Measurements from ENCODE around the gene ANGEL1. TPM values are rescaled to one million over a fixed set of nuclear protein-coding genes. Genes with fewer than 3 reads are reported as not detected.

ANGEL1 gene
- total RNA-seq, 1 experiment from 2014 or later = 9.2 TPM

GRCh38 chr14:76827696-76828296 lies 15.1 kb upstream of the ANGEL1 start:
- Histone ChIP-seq H2AFZ (ENCODE audit: low read length) (no peak overlapping the region), H3K36me3 (ENCODE audit: low read depth, low read length) (no peaks in the 10 kb centered on the region), H3K4me1 (ENCODE audit: insufficient read depth, low read length) (no peaks in the 10 kb centered on the region), H3K79me2 (ENCODE audit: low read length) (no peaks in the 10 kb centered on the region), H3F3A (ENCODE audit: low read length, unreplicated experiment) (no peaks in the 10 kb centered on the region), H3K27me3 (ENCODE audit: low read length) (peaks cover 39% of the 10 kb centered on the region), H3K4me3 (ENCODE audit: low read length) (no peak overlapping the region), H4K20me1 (ENCODE audit: low read length) (no peaks in the 10 kb centered on the region), H3K9ac (ENCODE audit: low read length) (no peak overlapping the region), H3K9me3 (ENCODE audit: low read length) (no peaks in the 10 kb centered on the region), H3K4me2 (ENCODE audit: low read length) (no peak overlapping the region), H3K9me2 (replicated peaks; ENCODE audit: low read length) (no peaks in the 10 kb centered on the region), H3K27ac (ENCODE audit: low read length) (no peak overlapping the region)
- no TSS peak for BruUV-seq (replicated peaks)
- ChIA-PET CTCF (no interaction called here), POLR2A (ENCODE audit: unreplicated experiment) (no interaction called here)
- no peak for DNase-seq
- intact Hi-C loops (cut with micrococcal nuclease) = no loop called here
- TF ChIP-seq EZH2phosphoT487 (IDR thresholded peaks at IDR 0.05; ENCODE audit: borderline replicate concordance, low read length) (no peak), CTCF (conservative IDR thresholded peaks at IDR 0.05; ENCODE audit: low read depth, low read length) (no peak), EZH2 (IDR thresholded peaks at IDR 0.05; ENCODE audit: low read length, unreplicated experiment) (no peak)
- ATAC-seq = no peak

- Histone ChIP-seq H3F3A (ENCODE audit: low read length, unreplicated experiment) (no peaks in the 10 kb centered on the region), H3K79me2 (ENCODE audit: low read length) (no peaks in the 10 kb centered on the region), H4K20me1 (ENCODE audit: low read length) (no peaks in the 10 kb centered on the region), H3K4me3 (ENCODE audit: low read length) (no peak within 1 kb of the TSS), H3K27ac (ENCODE audit: low read length) (no peak within 1 kb of the TSS), H3K27me3 (ENCODE audit: low read length) (peaks cover 34% of the 10 kb centered on the region), H3K9me3 (ENCODE audit: low read length) (no peaks in the 10 kb centered on the region), H3K9ac (ENCODE audit: low read length) (no peak within 1 kb of the TSS), H3K9me2 (replicated peaks; ENCODE audit: low read length) (no peaks in the 10 kb centered on the region), H3K4me1 (ENCODE audit: insufficient read depth, low read length) (no peaks in the 10 kb centered on the region), H3K36me3 (ENCODE audit: low read depth, low read length) (no peaks in the 10 kb centered on the region), H2AFZ (ENCODE audit: low read length) (no peak within 1 kb of the TSS), H3K4me2 (ENCODE audit: low read length) (no peak within 1 kb of the TSS)
- no peak for ATAC-seq
- ChIA-PET CTCF (no interaction called here), POLR2A (ENCODE audit: unreplicated experiment) (no interaction called here)
- no peak for TF ChIP-seq EZH2phosphoT487 (IDR thresholded peaks at IDR 0.05; ENCODE audit: borderline replicate concordance, low read length)
- TF ChIP-seq CTCF (conservative IDR thresholded peaks at IDR 0.05; ENCODE audit: low read depth, low read length) = no peak
- peak; percentile 33 for DNase-seq
- intact Hi-C loops (cut with micrococcal nuclease) = no loop called here
- no TSS peak for BruUV-seq (replicated peaks)
Observed at GRCh38 chr14:76826122-76826521, 13.4 kb upstream of the ANGEL1 start, which contains the start of gene LRRC74A. TSS of gene LRRC74A (plus strand) at chr14:76826408. CDS start at chr14:76826698, 290 bp downstream.

GRCh38 chr14:76820700-76821099 lies 8.0 kb upstream of the ANGEL1 start:
- TF ChIP-seq EZH2phosphoT487 (IDR thresholded peaks at IDR 0.05; ENCODE audit: borderline replicate concordance, low read length) (no peak), EZH2 (IDR thresholded peaks at IDR 0.05; ENCODE audit: low read length, unreplicated experiment) (no peak), CTCF (conservative IDR thresholded peaks at IDR 0.05; ENCODE audit: low read depth, low read length) (no peak)
- Histone ChIP-seq H3K4me1 (ENCODE audit: insufficient read depth, low read length) (no peaks in the 10 kb centered on the region), H3K36me3 (ENCODE audit: low read depth, low read length) (no peaks in the 10 kb centered on the region), H3K4me3 (ENCODE audit: low read length) (no peak overlapping the region), H3K27ac (ENCODE audit: low read length) (no peak overlapping the region), H3K9ac (ENCODE audit: low read length) (no peak overlapping the region), H3K9me2 (replicated peaks; ENCODE audit: low read length) (no peaks in the 10 kb centered on the region), H2AFZ (ENCODE audit: low read length) (no peak overlapping the region), H3K79me2 (ENCODE audit: low read length) (no peaks in the 10 kb centered on the region), H3K27me3 (ENCODE audit: low read length) (peaks cover 57% of the 10 kb centered on the region), H3F3A (ENCODE audit: low read length, unreplicated experiment) (no peaks in the 10 kb centered on the region), H3K4me2 (ENCODE audit: low read length) (no peak overlapping the region), H3K9me3 (ENCODE audit: low read length) (no peaks in the 10 kb centered on the region), H4K20me1 (ENCODE audit: low read length) (no peaks in the 10 kb centered on the region)
- ATAC-seq (no peak), DNase-seq (no peak)
- intact Hi-C loops (cut with micrococcal nuclease) = no loop called here
- ChIA-PET CTCF (no interaction called here), POLR2A (ENCODE audit: unreplicated experiment) (no interaction called here)
- no TSS peak for BruUV-seq (replicated peaks)
